Measurements from ENCODE around the gene APMAP.

DNA sequence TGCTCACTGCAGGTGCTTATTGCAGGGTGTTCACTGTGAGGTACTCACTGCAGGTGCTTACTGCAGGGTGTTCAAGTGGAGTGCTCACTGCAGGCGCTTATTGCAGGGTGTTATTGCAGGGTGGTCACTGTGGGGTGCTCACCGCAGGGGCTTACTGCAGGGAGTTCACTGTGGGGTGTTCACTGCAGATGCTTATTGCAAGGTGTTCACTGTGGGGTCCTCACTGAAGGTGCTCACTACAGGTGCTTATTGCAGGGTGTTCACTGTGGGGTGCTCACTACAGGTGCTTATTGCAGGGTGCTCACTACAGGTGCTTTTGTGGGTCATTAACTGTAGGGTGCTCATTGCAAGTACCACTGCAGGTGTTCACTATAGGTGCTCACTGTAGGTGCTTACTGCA is 20.2 kb downstream of the APMAP start:
- TF ChIP-seq, protein P1, sequence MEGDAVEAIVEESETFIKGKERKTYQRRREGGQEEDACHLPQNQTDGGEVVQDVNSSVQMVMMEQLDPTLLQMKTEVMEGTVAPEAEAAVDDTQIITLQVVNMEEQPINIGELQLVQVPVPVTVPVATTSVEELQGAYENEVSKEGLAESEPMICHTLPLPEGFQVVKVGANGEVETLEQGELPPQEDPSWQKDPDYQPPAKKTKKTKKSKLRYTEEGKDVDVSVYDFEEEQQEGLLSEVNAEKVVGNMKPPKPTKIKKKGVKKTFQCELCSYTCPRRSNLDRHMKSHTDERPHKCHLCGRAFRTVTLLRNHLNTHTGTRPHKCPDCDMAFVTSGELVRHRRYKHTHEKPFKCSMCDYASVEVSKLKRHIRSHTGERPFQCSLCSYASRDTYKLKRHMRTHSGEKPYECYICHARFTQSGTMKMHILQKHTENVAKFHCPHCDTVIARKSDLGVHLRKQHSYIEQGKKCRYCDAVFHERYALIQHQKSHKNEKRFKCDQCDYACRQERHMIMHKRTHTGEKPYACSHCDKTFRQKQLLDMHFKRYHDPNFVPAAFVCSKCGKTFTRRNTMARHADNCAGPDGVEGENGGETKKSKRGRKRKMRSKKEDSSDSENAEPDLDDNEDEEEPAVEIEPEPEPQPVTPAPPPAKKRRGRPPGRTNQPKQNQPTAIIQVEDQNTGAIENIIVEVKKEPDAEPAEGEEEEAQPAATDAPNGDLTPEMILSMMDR (IDR thresholded peaks at IDR 0.05), result no peak
- TF ChIP-seq, protein P2, sequence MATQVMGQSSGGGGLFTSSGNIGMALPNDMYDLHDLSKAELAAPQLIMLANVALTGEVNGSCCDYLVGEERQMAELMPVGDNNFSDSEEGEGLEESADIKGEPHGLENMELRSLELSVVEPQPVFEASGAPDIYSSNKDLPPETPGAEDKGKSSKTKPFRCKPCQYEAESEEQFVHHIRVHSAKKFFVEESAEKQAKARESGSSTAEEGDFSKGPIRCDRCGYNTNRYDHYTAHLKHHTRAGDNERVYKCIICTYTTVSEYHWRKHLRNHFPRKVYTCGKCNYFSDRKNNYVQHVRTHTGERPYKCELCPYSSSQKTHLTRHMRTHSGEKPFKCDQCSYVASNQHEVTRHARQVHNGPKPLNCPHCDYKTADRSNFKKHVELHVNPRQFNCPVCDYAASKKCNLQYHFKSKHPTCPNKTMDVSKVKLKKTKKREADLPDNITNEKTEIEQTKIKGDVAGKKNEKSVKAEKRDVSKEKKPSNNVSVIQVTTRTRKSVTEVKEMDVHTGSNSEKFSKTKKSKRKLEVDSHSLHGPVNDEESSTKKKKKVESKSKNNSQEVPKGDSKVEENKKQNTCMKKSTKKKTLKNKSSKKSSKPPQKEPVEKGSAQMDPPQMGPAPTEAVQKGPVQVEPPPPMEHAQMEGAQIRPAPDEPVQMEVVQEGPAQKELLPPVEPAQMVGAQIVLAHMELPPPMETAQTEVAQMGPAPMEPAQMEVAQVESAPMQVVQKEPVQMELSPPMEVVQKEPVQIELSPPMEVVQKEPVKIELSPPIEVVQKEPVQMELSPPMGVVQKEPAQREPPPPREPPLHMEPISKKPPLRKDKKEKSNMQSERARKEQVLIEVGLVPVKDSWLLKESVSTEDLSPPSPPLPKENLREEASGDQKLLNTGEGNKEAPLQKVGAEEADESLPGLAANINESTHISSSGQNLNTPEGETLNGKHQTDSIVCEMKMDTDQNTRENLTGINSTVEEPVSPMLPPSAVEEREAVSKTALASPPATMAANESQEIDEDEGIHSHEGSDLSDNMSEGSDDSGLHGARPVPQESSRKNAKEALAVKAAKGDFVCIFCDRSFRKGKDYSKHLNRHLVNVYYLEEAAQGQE (IDR thresholded peaks at IDR 0.05; ENCODE audit: low read depth, low read length), result no peak
- TF ChIP-seq FOSL2 (IDR thresholded peaks at IDR 0.05; ENCODE audit: borderline replicate concordance, low read depth) (no peak), EP300 (IDR thresholded peaks at IDR 0.05; ENCODE audit: borderline replicate concordance in 1 of 2, low read depth in 1 of 2, low read length in 1 of 2) (no peak), NFIC (IDR thresholded peaks at IDR 0.05; ENCODE audit: borderline replicate concordance) (no peak)
